RPMI8226 (cell line): ENCODE results near the gene LRRC57.

Experiments
- DNase-seq: peaks from one replicate; pipeline ENCODE4 v3.0.0-alpha.2; 2015

The LRRC57 gene

GRCh38 chr15:42549741-42550392 is 1.3 kb upstream of the LRRC57 start:
- no peak for DNase-seq

GRCh38 chr15:42549032-42549491 is 469 bp upstream of the LRRC57 start:
- peak; percentile 34 for DNase-seq

GRCh38 chr15:42547918-42548248 is 710 bp downstream of the LRRC57 start:
- DNase-seq: no peak

- DNase-seq: no peak
These were observed 3.6 kb downstream of the LRRC57 start for GRCh38 chr15:42544853-42545629.

GRCh38 chr15:42533246-42533645 is 15.3 kb downstream of the LRRC57 start:
- no peak for DNase-seq

- no peak for DNase-seq
These were observed 19.6 kb downstream of the LRRC57 start for GRCh38 chr15:42528970-42529369.

- DNase-seq: no peak
These were observed 25.3 kb downstream of the LRRC57 start for GRCh38 chr15:42523331-42523730.

GRCh38 chr15:42511007-42511391 is 37.6 kb downstream of the LRRC57 start:
- DNase-seq: no peak

GRCh38 chr15:42510258-42511006 is 38.2 kb downstream of the LRRC57 start:
- DNase-seq: no peak

- DNase-seq: no peak
These were observed 40.3 kb downstream of the LRRC57 start for GRCh38 chr15:42508263-42508690.

- DNase-seq: no peak
These were observed 41.1 kb downstream of the LRRC57 start for GRCh38 chr15:42507514-42507913.

GRCh38 chr15:42504631-42505030 is 44.0 kb downstream of the LRRC57 start:
- no peak for DNase-seq

- DNase-seq: no peak
These were observed 44.8 kb downstream of the LRRC57 start for GRCh38 chr15:42503825-42504224.

GRCh38 chr15:42502477-42502876 is 46.1 kb downstream of the LRRC57 start:
- DNase-seq: no peak

GRCh38 chr15:42499858-42500609 is 48.6 kb downstream of the LRRC57 start:
- DNase-seq: no peak

- DNase-seq: no peak
These were observed 50.2 kb downstream of the LRRC57 start for GRCh38 chr15:42498212-42499068.

- DNase-seq: peak; percentile 87
These were observed 53.0 kb downstream of the LRRC57 start, which contains the start of gene SNAP23 for GRCh38 chr15:42495361-42496212. Gene SNAP23 (plus strand): TSS chr15:42495634. CDS start chr15:42511847, 16,213 bp downstream.

- DNase-seq: peak; percentile 6
These were observed 53.6 kb downstream of the LRRC57 start for GRCh38 chr15:42494998-42495360.

- DNase-seq: no peak
These were observed 54.9 kb downstream of the LRRC57 start for GRCh38 chr15:42493679-42494078.

GRCh38 chr15:42491539-42492225 is 56.9 kb downstream of the LRRC57 start:
- DNase-seq: no peak
